HepG2 (cell line): ENCODE results near the gene PBX2. TPM values are rescaled to one million over a fixed set of nuclear protein-coding genes. Genes with fewer than 3 reads are reported as not detected.
A peak's percentile ranks its signal among the peaks of the same experiment; 100 is the strongest.

ENCODE experiments used
- BHLHE40 ChIP-seq: IDR thresholded peaks from 2 replicates; pipeline ENCODE4 v1.6.1; 2011; ENCODE audit warnings: low read length, improper control_type of control experiment
- FOXC1 ChIP-seq: sonication (generic); formaldehyde crosslinking; IDR thresholded peaks from 2 replicates; pipeline ENCODE4 v1.8.0; 2022; ENCODE audit warnings: mild to moderate bottlenecking, missing genetic modification reagents, borderline replicate concordance
- HOXA7 ChIP-seq: sonication (generic); formaldehyde crosslinking; IDR thresholded peaks from 2 replicates; pipeline ENCODE4 v1.8.1; 2022; ENCODE audit warnings: mild to moderate bottlenecking, missing genetic modification reagents, moderate library complexity
- MLLT10 ChIP-seq: sonication (generic); formaldehyde crosslinking; IDR thresholded peaks from 2 replicates; pipeline ENCODE4 v1.4.0; 2020; ENCODE audit warnings: missing genetic modification reagents
- MXI1 ChIP-seq: IDR thresholded peaks from 3 replicates; pipeline ENCODE4 v1.6.1; 2012; ENCODE audit warnings: low read depth, low read length, inconsistent platforms, borderline replicate concordance
- NFE2L1 ChIP-seq: sonication (generic); formaldehyde crosslinking; IDR thresholded peaks from 2 replicates; pipeline ENCODE4 v1.4.0; 2020; ENCODE audit warnings: missing genetic modification reagents, mild to moderate bottlenecking, borderline replicate concordance
- PHF21A ChIP-seq: sonication (generic); formaldehyde crosslinking; IDR thresholded peaks from 2 replicates; pipeline ENCODE4 v1.5.0; 2020; ENCODE audit warnings: mild to moderate bottlenecking, missing genetic modification reagents
- RAD51 ChIP-seq: fragments of 450-650 bp; IDR thresholded peaks from 2 replicates; pipeline ENCODE4 v1.6.1; 2016; ENCODE audit warnings: borderline replicate concordance
- RELA ChIP-seq: sonication (generic); formaldehyde crosslinking; IDR thresholded peaks from 2 replicates; pipeline ENCODE4 v1.4.0; 2020; ENCODE audit warnings: missing genetic modification reagents
- ZBTB21 ChIP-seq: sonication (generic); formaldehyde crosslinking; IDR thresholded peaks from 2 replicates; pipeline ENCODE4 v1.4.0; 2020; ENCODE audit warnings: missing genetic modification reagents
- ZKSCAN5 ChIP-seq: sonication (generic); formaldehyde crosslinking; IDR thresholded peaks from 2 replicates; pipeline ENCODE4 v1.5.1; 2020; ENCODE audit warnings: mild to moderate bottlenecking, missing genetic modification reagents
- ZNF121 ChIP-seq: sonication (generic); formaldehyde crosslinking; IDR thresholded peaks from 2 replicates; pipeline ENCODE4 v1.5.0; 2020; ENCODE audit warnings: mild to moderate bottlenecking, missing genetic modification reagents
- ZNF234 ChIP-seq: sonication (generic); formaldehyde crosslinking; conservative IDR thresholded peaks from 2 replicates; pipeline ENCODE4 v1.5.1; 2020; ENCODE audit warnings: mild to moderate bottlenecking, missing genetic modification reagents
- ZNF24 ChIP-seq: fragments of 450-650 bp; IDR thresholded peaks from 2 replicates; pipeline ENCODE4 v1.6.1; 2017; ENCODE audit warnings: antibody characterized with exemption, mild to moderate bottlenecking
- ZNF407 ChIP-seq: sonication (generic); formaldehyde crosslinking; IDR thresholded peaks from one replicate; pipeline ENCODE4 v1.5.1; 2020; ENCODE audit warnings: mild to moderate bottlenecking, missing genetic modification reagents; ENCODE audit errors: not compliant biosample characterization
- ZNF607 ChIP-seq: sonication (generic); formaldehyde crosslinking; IDR thresholded peaks from 2 replicates; pipeline ENCODE4 v1.5.1; 2020; ENCODE audit warnings: missing genetic modification reagents, mild to moderate bottlenecking, borderline replicate concordance
- ZNF768 ChIP-seq: sonication (generic); formaldehyde crosslinking; IDR thresholded peaks from 2 replicates; pipeline ENCODE4 v1.4.0; 2020; ENCODE audit warnings: missing genetic modification reagents
- ZNF775 ChIP-seq: sonication (generic); formaldehyde crosslinking; IDR thresholded peaks from 2 replicates; pipeline ENCODE4 v1.4.0; 2020; ENCODE audit warnings: missing genetic modification reagents, mild to moderate bottlenecking, moderate library complexity, borderline replicate concordance
- polyA plus RNA-seq, 8 experiments: library from polyadenylated mRNA; depleted of rRNA in 3 of 8; stranded (reverse) in 7 of 8; unstranded in 1 of 8; fragments of >200 nt; fragmentation: Illumina TruSeq in 4 of 8; extraction: Trizol in 4 of 8; gene quantifications; 2 replicates each; pipeline versions ENCODE4 v1.2.1 to v1.2.3, GENCODE V29; 2011 to 2016; ENCODE audit warnings: low read depth in 4 of 8, missing spikeins in 1 of 8, mixed read lengths in 1 of 8; ENCODE audit not compliant: insufficient read depth in 1 of 8
- total RNA-seq, 5 experiments: library from RNA; depleted of rRNA; stranded (reverse); fragments of >200 nt; fragmentation: Illumina TruSeq; extraction: Trizol; gene quantifications; 2 replicates each; pipeline ENCODE4 v1.2.3, GENCODE V29; 2016; ENCODE audit warnings: low read depth in 1 of 5
- TF ChIP-seq, protein P1 (sequence below): sonication (generic); formaldehyde crosslinking; IDR thresholded peaks from 2 replicates; pipeline ENCODE4 v1.4.0; 2020; ENCODE audit warnings: missing genetic modification reagents
- TF ChIP-seq, protein P2 (sequence below): sonication (generic); formaldehyde crosslinking; IDR thresholded peaks from 2 replicates; pipeline ENCODE4 v1.5.0; 2020; ENCODE audit warnings: mild to moderate bottlenecking, missing genetic modification reagents

Gene PBX2
- total and polyA plus RNA-seq, 2 of the 13 experiments (the other 11 are each of a cell fraction or from before 2014, with no cell fraction given), result 42.3 to 77.8 TPM

DNA sequence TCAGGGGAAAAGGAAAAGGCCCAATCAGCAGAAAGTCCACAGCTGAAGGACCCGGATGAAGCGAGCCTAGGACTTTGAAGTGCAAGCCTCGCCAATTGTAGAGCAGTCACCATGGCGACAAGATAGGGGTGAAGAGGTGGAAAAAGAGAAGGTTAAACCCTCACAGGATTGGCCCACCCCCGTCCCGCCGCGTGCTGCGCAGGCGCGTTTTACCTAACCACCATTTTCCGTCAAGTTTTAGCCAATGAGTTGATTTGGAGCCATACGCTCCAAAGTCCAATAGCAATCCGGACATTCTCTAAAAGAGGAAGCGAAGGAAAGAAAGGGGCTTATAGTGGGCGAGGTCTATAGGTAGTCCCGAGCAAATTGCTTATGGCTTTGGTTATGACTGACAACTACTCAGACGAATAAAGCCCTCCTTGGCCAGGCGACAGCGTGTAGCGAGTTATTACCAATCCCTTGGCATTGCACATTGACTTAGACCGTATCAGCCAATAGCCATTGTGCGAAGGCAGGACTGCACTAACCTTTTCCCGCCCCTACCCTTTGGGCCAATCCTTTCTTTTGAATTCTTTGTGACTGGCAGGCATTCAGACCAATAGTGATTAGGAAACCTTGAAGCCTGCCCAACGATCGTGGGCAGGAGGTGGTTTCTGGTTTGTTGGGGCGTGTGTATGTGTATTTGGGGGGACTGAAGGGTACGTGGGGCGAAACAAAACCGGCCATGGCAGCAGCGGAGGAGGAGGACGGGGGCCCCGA lies 12.0 kb downstream of the PBX2 start, which contains the start of gene RNF5 (continued):
- TF ChIP-seq ZBTB21 (no peak), NFE2L1 (no peak), FOXC1 (CRISPR knock-in tag) (0 out of 2 replicates have a peak, but pooled peaks have one; percentile 27), ZNF24 (no peak), BHLHE40 (peak; percentile 24), MLLT10 (CRISPR knock-in tag) (no peak), HOXA7 (CRISPR knock-in tag) (no peak), ZKSCAN5 (CRISPR knock-in tag) (no peak), MXI1 (peak; percentile 90; the same call in 2 of the 3 replicates), ZNF234 (CRISPR knock-in tag) (no peak), ZNF768 (CRISPR knock-in tag) (no peak), ZNF775 (CRISPR knock-in tag) (no peak), ZNF407 (CRISPR knock-in tag) (no peak), RAD51 (no peak), ZNF121 (CRISPR knock-in tag) (no peak), ZNF607 (CRISPR knock-in tag) (no peak), RELA (CRISPR knock-in tag) (no peak; the same call in 1 of the 2 replicates), PHF21A (CRISPR knock-in tag) (peak; percentile 87)
- TF ChIP-seq, protein P1, sequence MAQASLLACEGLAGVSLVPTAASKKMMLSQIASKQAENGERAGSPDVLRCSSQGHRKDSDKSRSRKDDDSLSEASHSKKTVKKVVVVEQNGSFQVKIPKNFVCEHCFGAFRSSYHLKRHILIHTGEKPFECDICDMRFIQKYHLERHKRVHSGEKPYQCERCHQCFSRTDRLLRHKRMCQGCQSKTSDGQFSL, result no peak
- TF ChIP-seq, protein P2, sequence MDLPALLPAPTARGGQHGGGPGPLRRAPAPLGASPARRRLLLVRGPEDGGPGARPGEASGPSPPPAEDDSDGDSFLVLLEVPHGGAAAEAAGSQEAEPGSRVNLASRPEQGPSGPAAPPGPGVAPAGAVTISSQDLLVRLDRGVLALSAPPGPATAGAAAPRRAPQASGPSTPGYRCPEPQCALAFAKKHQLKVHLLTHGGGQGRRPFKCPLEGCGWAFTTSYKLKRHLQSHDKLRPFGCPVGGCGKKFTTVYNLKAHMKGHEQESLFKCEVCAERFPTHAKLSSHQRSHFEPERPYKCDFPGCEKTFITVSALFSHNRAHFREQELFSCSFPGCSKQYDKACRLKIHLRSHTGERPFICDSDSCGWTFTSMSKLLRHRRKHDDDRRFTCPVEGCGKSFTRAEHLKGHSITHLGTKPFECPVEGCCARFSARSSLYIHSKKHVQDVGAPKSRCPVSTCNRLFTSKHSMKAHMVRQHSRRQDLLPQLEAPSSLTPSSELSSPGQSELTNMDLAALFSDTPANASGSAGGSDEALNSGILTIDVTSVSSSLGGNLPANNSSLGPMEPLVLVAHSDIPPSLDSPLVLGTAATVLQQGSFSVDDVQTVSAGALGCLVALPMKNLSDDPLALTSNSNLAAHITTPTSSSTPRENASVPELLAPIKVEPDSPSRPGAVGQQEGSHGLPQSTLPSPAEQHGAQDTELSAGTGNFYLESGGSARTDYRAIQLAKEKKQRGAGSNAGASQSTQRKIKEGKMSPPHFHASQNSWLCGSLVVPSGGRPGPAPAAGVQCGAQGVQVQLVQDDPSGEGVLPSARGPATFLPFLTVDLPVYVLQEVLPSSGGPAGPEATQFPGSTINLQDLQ (CRISPR knock-in tag), result no peak
